IPS-15b (cell line): Measurements from ENCODE around the gene CTSZ.
A peak's percentile ranks its signal among the peaks of the same experiment; 100 is the strongest.

ENCODE experiments used
- H3K27me3 ChIP-seq: one replicate; pipeline ENCODE4 v1.6.1; 2013; ENCODE audit warnings: low read length; ENCODE audit not compliant: control insufficient read depth, insufficient read depth
- H3K36me3 ChIP-seq: one replicate; pipeline ENCODE4 v1.6.1; 2013; ENCODE audit warnings: low read length; ENCODE audit not compliant: control insufficient read depth, insufficient read depth
- H3K4me1 ChIP-seq: one replicate; pipeline ENCODE4 v1.6.1; 2013; ENCODE audit warnings: mild to moderate bottlenecking, low read length; ENCODE audit not compliant: control insufficient read depth, insufficient read depth
- H3K4me3 ChIP-seq: one replicate; pipeline ENCODE4 v1.5.1; 2013; ENCODE audit warnings: low read depth, low read length
- H3K9ac ChIP-seq: one replicate; pipeline ENCODE4 v1.6.1; 2013; ENCODE audit warnings: low read depth, mild to moderate bottlenecking, low read length
- H3K9me3 ChIP-seq: one replicate; pipeline ENCODE4 v1.6.1; 2013; ENCODE audit warnings: mild to moderate bottlenecking, low read length; ENCODE audit not compliant: control insufficient read depth, insufficient read depth

Gene CTSZ

GRCh38 chr20:58980711-58981627, 26.1 kb downstream of the CTSZ start, which contains the start of gene NELFCD:
Gene NELFCD (plus strand): TSS chr20:58981256. CDS start chr20:58981310, 54 bp downstream.
- H3K4me3 ChIP-seq = peak within 1 kb of the TSS; percentile 92
- H3K36me3 ChIP-seq = peaks cover 3% of the 10 kb centered on the region
- no peaks in the 10 kb centered on the region for H3K9me3 ChIP-seq
- peak within 1 kb of the TSS; percentile 81 for H3K9ac ChIP-seq
- H3K27me3 ChIP-seq = no peaks in the 10 kb centered on the region
- H3K4me1 ChIP-seq = peaks cover 18% of the 10 kb centered on the region

- Histone ChIP-seq H3K36me3 (no peaks in the 10 kb centered on the region), H3K9ac (no peak overlapping the region), H3K9me3 (no peaks in the 10 kb centered on the region), H3K27me3 (no peaks in the 10 kb centered on the region), H3K4me1 (peaks cover 8% of the 10 kb centered on the region), H3K4me3 (no peak overlapping the region)
Observed at GRCh38 chr20:58978351-58979190, 28.5 kb downstream of the CTSZ start.

- Histone ChIP-seq H3K9ac (no peak overlapping the region), H3K9me3 (no peaks in the 10 kb centered on the region)
Observed at GRCh38 chr20:58976061-58976730, 30.9 kb downstream of the CTSZ start.

GRCh38 chr20:58975353-58975752, 31.7 kb downstream of the CTSZ start:
- peaks cover 2% of the 10 kb centered on the region for H3K27me3 ChIP-seq
- H3K4me3 ChIP-seq = no peak overlapping the region
- H3K4me1 ChIP-seq = peaks cover 8% of the 10 kb centered on the region
- H3K36me3 ChIP-seq = no peaks in the 10 kb centered on the region
- no peak overlapping the region for H3K9ac ChIP-seq
- no peaks in the 10 kb centered on the region for H3K9me3 ChIP-seq

More at GRCh38 chr20:58976061-58976730, 30.9 kb downstream of the CTSZ start:
- no peak overlapping the region for H3K4me3 ChIP-seq
- H3K4me1 ChIP-seq = peaks cover 8% of the 10 kb centered on the region
- H3K27me3 ChIP-seq = peaks cover 2% of the 10 kb centered on the region
- no peaks in the 10 kb centered on the region for H3K36me3 ChIP-seq

- Histone ChIP-seq H3K4me3 (no peak overlapping the region), H3K27me3 (peaks cover 2% of the 10 kb centered on the region), H3K9me3 (no peaks in the 10 kb centered on the region), H3K4me1 (peaks cover 8% of the 10 kb centered on the region), H3K9ac (no peak overlapping the region), H3K36me3 (no peaks in the 10 kb centered on the region)
Observed at GRCh38 chr20:58973866-58974265, 33.2 kb downstream of the CTSZ start.

- H3K9me3 ChIP-seq = no peaks in the 10 kb centered on the region
Observed at GRCh38 chr20:58973179-58973578, 33.9 kb downstream of the CTSZ start.

GRCh38 chr20:58971429-58971828, 35.6 kb downstream of the CTSZ start:
- Histone ChIP-seq H3K9me3 (no peaks in the 10 kb centered on the region), H3K9ac (no peak overlapping the region), H3K4me1 (peaks cover 5% of the 10 kb centered on the region), H3K36me3 (no peaks in the 10 kb centered on the region), H3K27me3 (peaks cover 2% of the 10 kb centered on the region), H3K4me3 (no peak overlapping the region)

More at GRCh38 chr20:58973179-58973578, 33.9 kb downstream of the CTSZ start:
- peaks cover 4% of the 10 kb centered on the region for H3K4me1 ChIP-seq
- peaks cover 2% of the 10 kb centered on the region for H3K27me3 ChIP-seq
- H3K9ac ChIP-seq = no peak overlapping the region
- no peak overlapping the region for H3K4me3 ChIP-seq
- no peaks in the 10 kb centered on the region for H3K36me3 ChIP-seq

GRCh38 chr20:58970146-58970545, 36.9 kb downstream of the CTSZ start:
- Histone ChIP-seq H3K9me3 (no peaks in the 10 kb centered on the region), H3K4me1 (peaks cover 5% of the 10 kb centered on the region), H3K4me3 (no peak overlapping the region)

GRCh38 chr20:58969439-58969838, 37.6 kb downstream of the CTSZ start:
- H3K36me3 ChIP-seq = no peaks in the 10 kb centered on the region
- no peak overlapping the region for H3K4me3 ChIP-seq
- peaks cover 5% of the 10 kb centered on the region for H3K4me1 ChIP-seq
- H3K27me3 ChIP-seq = peaks cover 2% of the 10 kb centered on the region
- H3K9ac ChIP-seq = no peak overlapping the region
- H3K9me3 ChIP-seq = no peaks in the 10 kb centered on the region

More at GRCh38 chr20:58970146-58970545, 36.9 kb downstream of the CTSZ start:
- H3K36me3 ChIP-seq = no peaks in the 10 kb centered on the region
- no peak overlapping the region for H3K9ac ChIP-seq
- peaks cover 2% of the 10 kb centered on the region for H3K27me3 ChIP-seq

GRCh38 chr20:58967652-58968429, 39.2 kb downstream of the CTSZ start:
- Histone ChIP-seq H3K27me3 (no peaks in the 10 kb centered on the region), H3K4me3 (no peak overlapping the region), H3K9ac (peak overlapping the region; percentile 37), H3K36me3 (no peaks in the 10 kb centered on the region), H3K9me3 (no peaks in the 10 kb centered on the region), H3K4me1 (peaks cover 9% of the 10 kb centered on the region)
